ENCODE measurements around the gene SLC39A13. TPM values are rescaled to one million over a fixed set of nuclear protein-coding genes. Genes with fewer than 3 reads are reported as not detected.

SLC39A13 gene
- total RNA-seq, 2 experiments from 2014 or later: 10.0 to 10.5 TPM

DNA sequence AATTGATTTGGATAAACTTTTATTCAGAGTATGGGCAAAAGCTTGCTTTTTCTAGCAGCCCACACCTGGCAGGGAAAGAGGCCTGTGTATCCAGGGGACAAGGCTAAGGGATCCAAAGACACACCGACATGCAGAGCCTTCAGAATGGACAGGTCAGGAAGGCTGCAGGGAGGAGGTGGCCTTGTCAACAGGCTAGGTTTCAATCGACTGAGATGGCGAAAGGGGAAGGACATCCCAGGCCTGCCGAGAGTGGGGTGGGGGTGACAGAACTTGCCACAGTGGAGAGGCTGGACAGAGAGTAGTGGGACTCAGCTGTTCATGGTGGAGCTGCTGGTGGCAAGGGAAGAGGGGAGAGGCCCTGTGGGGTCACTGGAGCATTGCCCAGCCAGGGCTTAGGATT is 5.3 kb upstream of the SLC39A13 start:
- intact Hi-C loops (cut with micrococcal nuclease): no loop called here
- no peak for TF ChIP-seq CTCF (IDR thresholded peaks at IDR 0.05)
- DNase-seq: no peak
- no peaks in the 10 kb centered on the region for H3K9me3 Mint-ChIP-seq
- POLR2A ChIA-PET: interaction anchor here (0.8 to 4.3 kb wide), 2 partner anchors 11 to 433 kb away, joined by 3 to 28 read pairs; no protein-coding TSS in a partner anchor
- no peak overlapping the region for H3K4me3 Mint-ChIP-seq
- ATAC-seq: no peak
- CTCF ChIA-PET: interaction anchor here (2.6 to 2.9 kb wide), 2 partner anchors 9 to 29 kb away, joined by 14 to 20 read pairs; no protein-coding TSS in a partner anchor
- H3K27me3 Mint-ChIP-seq: no peaks in the 10 kb centered on the region
- H3K27ac Mint-ChIP-seq: no peak overlapping the region
- H3K36me3 Mint-ChIP-seq (ENCODE audit: low read depth): no peaks in the 10 kb centered on the region
- H3K4me1 Mint-ChIP-seq (ENCODE audit: low read depth): peaks cover 22% of the 10 kb centered on the region

DNA sequence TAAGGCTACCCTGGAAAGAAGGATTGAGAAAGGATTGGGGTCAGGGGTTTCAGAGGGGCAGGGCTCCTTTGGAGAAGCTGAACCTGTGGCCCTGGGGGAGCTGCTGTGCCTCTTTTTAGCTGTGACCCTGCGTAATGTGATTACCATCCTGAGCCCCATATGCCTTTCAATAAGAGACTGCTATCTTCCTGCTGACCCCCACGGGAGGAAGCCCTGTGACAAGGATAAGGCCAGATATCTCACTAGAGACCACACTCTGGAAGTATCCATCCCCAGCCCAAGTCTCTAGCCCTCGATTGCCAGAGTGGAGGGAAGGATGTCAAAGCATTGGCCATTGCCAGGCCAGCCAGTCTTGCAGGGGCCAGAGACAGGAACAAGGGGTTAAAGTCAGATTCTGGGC is 4.8 kb upstream of the SLC39A13 start:
- H3K27ac Mint-ChIP-seq: no peak overlapping the region
- no peaks in the 10 kb centered on the region for H3K9me3 Mint-ChIP-seq
- DNase-seq (no peak), ATAC-seq (no peak)
- no peaks in the 10 kb centered on the region for H3K36me3 Mint-ChIP-seq (ENCODE audit: low read depth)
- TF ChIP-seq CTCF (IDR thresholded peaks at IDR 0.05): no peak
- no peak overlapping the region for H3K4me3 Mint-ChIP-seq
- peaks cover 22% of the 10 kb centered on the region for H3K4me1 Mint-ChIP-seq (ENCODE audit: low read depth)
- POLR2A ChIA-PET: interaction anchor here (0.7 to 4.3 kb wide), 3 partner anchors 11 to 433 kb away, joined by 3 to 28 read pairs (median 3); no protein-coding TSS in a partner anchor
- H3K27me3 Mint-ChIP-seq: no peaks in the 10 kb centered on the region
- CTCF ChIA-PET: interaction anchor here (2.6 to 2.9 kb wide), 2 partner anchors 8 to 30 kb away, joined by 14 to 20 read pairs; no protein-coding TSS in a partner anchor
- intact Hi-C loops (cut with micrococcal nuclease): no loop called here

DNA sequence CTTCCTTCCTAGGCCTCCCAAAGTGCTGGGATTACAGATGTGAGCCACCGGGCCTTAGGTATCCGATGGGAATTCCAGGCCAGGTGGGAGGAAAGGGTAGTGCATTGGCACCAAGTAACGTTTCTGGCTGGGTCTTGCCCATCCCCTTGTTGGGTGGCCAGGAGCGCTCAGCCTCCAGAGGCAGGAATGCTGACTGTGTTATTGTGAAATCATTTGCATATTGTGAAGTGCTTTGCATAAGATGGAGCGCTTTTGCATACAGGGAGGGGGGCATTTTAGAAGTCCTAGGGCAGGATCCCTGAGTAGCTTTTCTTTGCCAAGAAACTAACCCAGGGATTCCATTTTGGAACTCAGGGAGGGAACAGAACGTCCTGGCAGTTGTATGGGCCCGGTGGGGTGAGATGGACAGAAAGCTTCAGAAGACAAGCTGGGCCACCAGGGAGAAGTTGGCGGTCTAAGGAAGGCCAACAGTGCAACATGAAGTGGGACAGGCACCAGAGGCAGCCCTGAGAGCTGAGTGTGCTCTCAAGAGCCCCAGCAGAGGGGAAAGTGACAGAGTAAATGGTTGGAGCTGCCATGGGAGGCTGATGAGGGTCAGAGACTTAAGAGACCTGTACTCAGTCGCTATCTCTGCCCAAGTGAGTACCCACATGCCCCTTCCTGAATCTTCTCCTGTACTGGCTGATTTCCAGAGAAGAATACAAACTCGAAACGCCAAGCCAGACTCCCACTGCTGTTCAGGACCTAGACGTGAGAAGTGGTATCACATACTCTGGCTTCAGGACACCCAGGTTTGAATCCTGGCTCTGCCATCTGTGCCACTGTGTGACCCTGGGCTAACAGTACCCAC is 1.3 kb upstream of the SLC39A13 start:
- ATAC-seq (no peak), DNase-seq (no peak)
- Mint-ChIP-seq H3K36me3 (ENCODE audit: low read depth) (no peaks in the 10 kb centered on the region), H3K27ac (peak overlapping the region; percentile 93), H3K4me3 (peak overlapping the region; percentile 86), H3K9me3 (no peaks in the 10 kb centered on the region), H3K4me1 (ENCODE audit: low read depth) (peaks cover 21% of the 10 kb centered on the region), H3K27me3 (no peaks in the 10 kb centered on the region)
- ChIA-PET POLR2A (interaction anchor here (0.6 to 6.4 kb wide), 5 partner anchors 9 to 184 kb away, joined by 3 to 54 read pairs (median 3); partner anchors contain the start of genes CELF1 and PSMC3), CTCF (interaction anchor here (0.8 to 6.7 kb wide), 4 partner anchors 13 to 47 kb away, joined by 3 to 108 read pairs (median 47); partner anchors contain the start of gene PSMC3)
- no peak for TF ChIP-seq CTCF (IDR thresholded peaks at IDR 0.05)
- intact Hi-C loops (cut with micrococcal nuclease): no loop called here

- Mint-ChIP-seq H3K4me1 (ENCODE audit: low read depth) (peaks cover 21% of the 10 kb centered on the region), H3K4me3 (peak overlapping the region; percentile 88), H3K9me3 (no peaks in the 10 kb centered on the region), H3K27me3 (no peaks in the 10 kb centered on the region), H3K27ac (peak overlapping the region; percentile 94), H3K36me3 (ENCODE audit: low read depth) (no peaks in the 10 kb centered on the region)
- no peak for TF ChIP-seq CTCF (IDR thresholded peaks at IDR 0.05)
- CTCF ChIA-PET: interaction anchor here (1.1 to 6.7 kb wide), 4 partner anchors 14 to 37 kb away, joined by 3 to 108 read pairs (median 46); partner anchors contain the start of gene PSMC3
- POLR2A ChIA-PET: interaction anchor here (1.2 to 6.4 kb wide), 3 partner anchors 8 to 17 kb away, joined by 4 to 54 read pairs (median 15); partner anchors contain the start of gene PSMC3
- intact Hi-C loops (cut with micrococcal nuclease): loop anchor here (2.0 kb wide), 1 partner anchor 36 kb away; no protein-coding TSS in a partner anchor
- DNase-seq: no peak
- peak; percentile 0 for ATAC-seq
These were observed 429 bp downstream of the SLC39A13 start for GRCh38 chr11:47408598-47409439.

All from activated CD8-positive, alpha-beta T cell treated with anti-CD3 and anti-CD28 coated beads for 36 hours (primary cell).